ENCODE results near the gene IMPDH1.

The IMPDH1 gene

GRCh38 chr7:128390871-128391565 lies 18.8 kb downstream of the IMPDH1 start:
- H3K27me3 Mint-ChIP-seq (ENCODE audit: low read depth): no peaks in the 10 kb centered on the region
- no peak overlapping the region for H3K4me3 Mint-ChIP-seq
- H3K27ac Mint-ChIP-seq: no peak overlapping the region
- no peaks in the 10 kb centered on the region for H3K9me3 Mint-ChIP-seq
- peaks cover 4% of the 10 kb centered on the region for H3K36me3 Mint-ChIP-seq (ENCODE audit: low read depth)
- no peaks in the 10 kb centered on the region for H3K4me1 Mint-ChIP-seq (ENCODE audit: low read depth)

GRCh38 chr7:128389618-128390329 lies 20.0 kb downstream of the IMPDH1 start:
- H3K36me3 Mint-ChIP-seq (ENCODE audit: low read depth): peaks cover 2% of the 10 kb centered on the region

GRCh38 chr7:128389085-128389617 lies 20.6 kb downstream of the IMPDH1 start:
- H3K27me3 Mint-ChIP-seq (ENCODE audit: low read depth): peaks cover 8% of the 10 kb centered on the region
- H3K4me1 Mint-ChIP-seq (ENCODE audit: low read depth): no peaks in the 10 kb centered on the region
- no peak overlapping the region for H3K4me3 Mint-ChIP-seq
- H3K9me3 Mint-ChIP-seq: no peaks in the 10 kb centered on the region
- H3K36me3 Mint-ChIP-seq (ENCODE audit: low read depth): peaks cover under 1% of the 10 kb centered on the region
- no peak overlapping the region for H3K27ac Mint-ChIP-seq

More at GRCh38 chr7:128389618-128390329, 20.0 kb downstream of the IMPDH1 start:
- no peaks in the 10 kb centered on the region for H3K4me1 Mint-ChIP-seq (ENCODE audit: low read depth)
- no peaks in the 10 kb centered on the region for H3K9me3 Mint-ChIP-seq
- no peak overlapping the region for H3K27ac Mint-ChIP-seq
- H3K4me3 Mint-ChIP-seq: no peak overlapping the region
- H3K27me3 Mint-ChIP-seq (ENCODE audit: low read depth): peaks cover 8% of the 10 kb centered on the region

DNA sequence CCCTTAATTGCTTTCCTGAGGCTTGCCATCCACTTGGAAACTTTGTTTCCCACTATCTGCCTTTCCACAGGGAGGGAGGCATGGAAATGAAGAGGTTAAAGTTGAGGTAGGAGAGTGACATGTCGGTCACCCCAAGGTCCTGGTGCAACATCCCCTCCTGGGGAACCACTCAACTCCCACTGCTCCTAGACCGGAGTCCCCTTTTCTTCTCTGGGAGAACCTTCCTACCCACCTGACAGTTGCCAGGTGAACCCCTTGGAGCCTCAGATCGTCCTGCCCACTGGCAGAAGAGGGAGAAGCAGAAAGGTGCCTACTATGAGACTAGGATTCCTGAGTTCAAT lies 21.7 kb downstream of the IMPDH1 start:
- Mint-ChIP-seq H3K27ac (no peak overlapping the region), H3K36me3 (ENCODE audit: low read depth) (no peaks in the 10 kb centered on the region), H3K4me1 (ENCODE audit: low read depth) (no peaks in the 10 kb centered on the region), H3K9me3 (no peaks in the 10 kb centered on the region), H3K4me3 (no peak overlapping the region), H3K27me3 (ENCODE audit: low read depth) (peaks cover 8% of the 10 kb centered on the region)

DNA sequence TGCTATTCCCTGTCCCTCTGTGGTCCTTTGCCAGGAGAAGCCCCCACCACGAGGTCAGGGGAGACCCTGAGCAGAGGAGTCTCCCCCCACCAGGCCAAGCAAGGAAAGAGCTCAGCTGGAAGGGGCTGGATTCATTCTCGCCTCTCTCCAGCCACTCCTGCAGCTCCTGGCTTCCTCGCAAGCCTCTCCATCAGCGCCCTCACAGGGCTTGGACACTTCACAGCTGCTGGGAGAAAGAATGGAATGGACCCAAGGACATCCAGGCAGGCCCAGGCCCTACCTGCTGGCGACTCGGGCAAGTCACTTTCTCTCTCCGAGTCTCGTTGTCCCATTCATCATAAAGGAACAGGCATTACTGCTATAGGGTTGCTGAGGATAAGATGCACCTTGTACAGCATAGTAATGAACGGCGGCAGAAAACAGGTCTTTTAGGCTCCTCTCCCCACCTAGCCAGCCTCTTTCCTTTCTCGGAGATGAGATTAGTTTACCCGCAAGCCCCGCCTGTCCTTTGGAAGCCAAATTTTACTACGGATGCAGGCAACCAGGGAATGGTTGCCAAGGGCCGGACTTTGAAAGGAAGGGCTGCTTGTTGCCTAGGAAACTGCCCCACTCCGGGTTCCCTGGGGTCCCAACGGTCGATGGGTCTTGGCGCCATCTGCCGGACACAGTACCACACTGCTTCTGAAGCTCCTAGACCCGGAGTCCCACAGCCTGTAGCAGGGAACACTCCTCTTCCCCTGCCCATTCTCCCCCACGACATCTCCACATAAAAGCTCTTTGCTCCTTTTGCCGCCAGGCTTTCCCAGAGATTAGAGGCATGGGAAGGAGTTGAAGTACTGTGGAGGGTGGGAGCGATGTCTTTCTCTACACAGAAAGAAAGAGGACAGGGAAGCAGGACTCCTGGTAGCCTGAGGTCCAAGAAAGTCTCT lies 22.3 kb downstream of the IMPDH1 start:
- H3K4me3 Mint-ChIP-seq: no peak overlapping the region
- H3K4me1 Mint-ChIP-seq (ENCODE audit: low read depth): no peaks in the 10 kb centered on the region
- H3K27me3 Mint-ChIP-seq (ENCODE audit: low read depth): peaks cover 8% of the 10 kb centered on the region
- H3K9me3 Mint-ChIP-seq: no peaks in the 10 kb centered on the region
- H3K36me3 Mint-ChIP-seq (ENCODE audit: low read depth): no peaks in the 10 kb centered on the region
- no peak overlapping the region for H3K27ac Mint-ChIP-seq

- no peaks in the 10 kb centered on the region for H3K4me1 Mint-ChIP-seq (ENCODE audit: low read depth)
- H3K36me3 Mint-ChIP-seq (ENCODE audit: low read depth): no peaks in the 10 kb centered on the region
- peaks cover 8% of the 10 kb centered on the region for H3K27me3 Mint-ChIP-seq (ENCODE audit: low read depth)
- no peaks in the 10 kb centered on the region for H3K9me3 Mint-ChIP-seq
- no peak overlapping the region for H3K27ac Mint-ChIP-seq
- no peak overlapping the region for H3K4me3 Mint-ChIP-seq
Observed at GRCh38 chr7:128385988-128386925, 23.5 kb downstream of the IMPDH1 start.

DNA sequence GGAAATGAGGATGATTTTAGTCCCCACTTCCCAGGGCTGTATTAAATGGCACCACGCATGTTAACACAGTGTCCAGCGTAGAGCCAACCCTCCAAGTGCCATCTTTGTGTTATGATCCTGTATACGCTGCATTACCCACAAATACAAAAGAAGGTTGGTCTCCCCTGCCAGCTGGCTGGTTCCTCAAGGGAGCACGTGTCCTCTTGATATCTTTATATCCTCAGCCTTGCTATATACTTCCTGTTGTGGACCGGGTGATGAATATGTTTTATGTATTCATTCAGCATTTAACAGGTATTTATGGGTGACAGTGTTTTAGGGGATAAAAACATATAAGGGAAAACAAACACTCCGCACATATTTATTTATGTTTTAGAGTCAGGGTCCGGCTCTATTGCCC lies 25.1 kb downstream of the IMPDH1 start:
- no peaks in the 10 kb centered on the region for H3K9me3 Mint-ChIP-seq
- no peaks in the 10 kb centered on the region for H3K36me3 Mint-ChIP-seq (ENCODE audit: low read depth)
- H3K4me1 Mint-ChIP-seq (ENCODE audit: low read depth): no peaks in the 10 kb centered on the region
- peaks cover 11% of the 10 kb centered on the region for H3K27me3 Mint-ChIP-seq (ENCODE audit: low read depth)
- H3K27ac Mint-ChIP-seq: no peak overlapping the region
- no peak overlapping the region for H3K4me3 Mint-ChIP-seq

- Mint-ChIP-seq H3K4me1 (ENCODE audit: low read depth) (no peaks in the 10 kb centered on the region), H3K27me3 (ENCODE audit: low read depth) (peaks cover 15% of the 10 kb centered on the region), H3K4me3 (no peak overlapping the region), H3K36me3 (ENCODE audit: low read depth) (no peaks in the 10 kb centered on the region), H3K27ac (no peak overlapping the region), H3K9me3 (no peaks in the 10 kb centered on the region)
Observed at GRCh38 chr7:128383776-128384175, 26.0 kb downstream of the IMPDH1 start.

GRCh38 chr7:128381161-128381821 lies 28.5 kb downstream of the IMPDH1 start:
- no peaks in the 10 kb centered on the region for H3K36me3 Mint-ChIP-seq (ENCODE audit: low read depth)
- H3K27ac Mint-ChIP-seq: no peak overlapping the region
- no peak overlapping the region for H3K4me3 Mint-ChIP-seq
- peaks cover 26% of the 10 kb centered on the region for H3K27me3 Mint-ChIP-seq (ENCODE audit: low read depth)
- H3K9me3 Mint-ChIP-seq: no peaks in the 10 kb centered on the region
- no peaks in the 10 kb centered on the region for H3K4me1 Mint-ChIP-seq (ENCODE audit: low read depth)

DNA sequence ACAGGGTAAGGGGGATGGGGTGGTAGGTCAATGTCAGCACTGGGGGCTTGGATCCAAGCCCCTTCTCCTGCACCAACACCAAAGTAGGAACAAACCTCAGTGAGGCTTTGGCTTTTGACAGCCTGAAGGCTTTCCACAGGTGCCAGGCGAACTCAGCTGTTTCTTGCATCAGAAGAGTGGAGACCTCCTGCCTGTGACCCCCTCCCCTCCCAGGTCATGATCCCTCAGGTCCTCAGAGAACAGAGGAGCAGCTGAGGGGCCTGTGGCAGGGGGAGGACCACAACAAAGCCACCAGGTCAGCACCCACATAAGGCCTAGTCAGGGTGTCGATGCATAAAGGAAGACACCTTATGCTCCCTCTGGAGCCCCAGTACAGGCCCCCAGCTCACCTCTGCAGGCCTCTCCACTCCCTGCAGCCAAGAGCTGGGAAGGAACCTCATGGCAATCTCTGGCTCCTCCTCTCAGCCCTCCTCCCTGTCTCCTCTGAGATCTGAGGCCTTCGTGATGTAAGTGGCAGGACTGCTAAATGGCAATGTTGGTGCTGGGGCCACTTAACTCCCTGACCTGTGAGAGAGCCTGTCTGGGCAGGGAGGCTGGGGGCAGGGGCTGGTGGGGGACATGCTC lies 29.2 kb downstream of the IMPDH1 start:
- no peaks in the 10 kb centered on the region for H3K4me1 Mint-ChIP-seq (ENCODE audit: low read depth)
- H3K4me3 Mint-ChIP-seq: no peak overlapping the region
- H3K27ac Mint-ChIP-seq: no peak overlapping the region
- peaks cover 25% of the 10 kb centered on the region for H3K27me3 Mint-ChIP-seq (ENCODE audit: low read depth)
- H3K9me3 Mint-ChIP-seq: no peaks in the 10 kb centered on the region
- no peaks in the 10 kb centered on the region for H3K36me3 Mint-ChIP-seq (ENCODE audit: low read depth)

- Mint-ChIP-seq H3K4me1 (ENCODE audit: low read depth) (no peaks in the 10 kb centered on the region), H3K9me3 (no peaks in the 10 kb centered on the region), H3K27ac (no peak overlapping the region), H3K36me3 (ENCODE audit: low read depth) (no peaks in the 10 kb centered on the region), H3K4me3 (no peak overlapping the region), H3K27me3 (ENCODE audit: low read depth) (peaks cover 19% of the 10 kb centered on the region)
Observed at GRCh38 chr7:128379900-128380479, 29.8 kb downstream of the IMPDH1 start.

GRCh38 chr7:128378637-128379036 lies 31.1 kb downstream of the IMPDH1 start:
- H3K27me3 Mint-ChIP-seq (ENCODE audit: low read depth): peaks cover 24% of the 10 kb centered on the region
- H3K27ac Mint-ChIP-seq: no peak overlapping the region
- no peaks in the 10 kb centered on the region for H3K36me3 Mint-ChIP-seq (ENCODE audit: low read depth)
- H3K4me1 Mint-ChIP-seq (ENCODE audit: low read depth): no peaks in the 10 kb centered on the region
- no peak overlapping the region for H3K4me3 Mint-ChIP-seq
- no peaks in the 10 kb centered on the region for H3K9me3 Mint-ChIP-seq

GRCh38 chr7:128376077-128376476 lies 33.7 kb downstream of the IMPDH1 start:
- Mint-ChIP-seq H3K9me3 (no peaks in the 10 kb centered on the region), H3K27ac (no peak overlapping the region), H3K4me3 (no peak overlapping the region), H3K4me1 (ENCODE audit: low read depth) (no peaks in the 10 kb centered on the region), H3K27me3 (ENCODE audit: low read depth) (peaks cover 33% of the 10 kb centered on the region), H3K36me3 (ENCODE audit: low read depth) (no peaks in the 10 kb centered on the region)

All from T-helper 1 cell treated with Interleukin-12 subunit alpha and Interleukin-12 subunit beta and Interleukin-4 antibody, amounts not matched to agents 30 μg/mL and 1 μg/mL, for 36 hours (primary cell).